ENCODE results near the gene UNC119.
"Not testable (repeated sequence)": the region's sequence is repeated elsewhere in the genome, so short reads cannot be mapped to it uniquely, and the experiment has no call there.

UNC119 gene

GRCh38 chr17:28540231-28540630 lies 12.2 kb downstream of the UNC119 start:
- no peak for DNase-seq

- DNase-seq = no peak
These were observed 14.0 kb downstream of the UNC119 start for GRCh38 chr17:28538296-28538895.

- no peak for DNase-seq
These were observed 15.2 kb downstream of the UNC119 start for GRCh38 chr17:28537219-28537610.

- no peak for DNase-seq
These were observed 15.7 kb downstream of the UNC119 start for GRCh38 chr17:28536532-28537218.

- no peak for DNase-seq
These were observed 17.6 kb downstream of the UNC119 start for GRCh38 chr17:28534740-28535375.

GRCh38 chr17:28533091-28533807 lies 19.2 kb downstream of the UNC119 start:
- peak in 1 of 3 donors; percentile 17 for DNase-seq

- DNase-seq = peak; percentile 22 to 45 (median 40)
These were observed 20.1 kb downstream of the UNC119 start for GRCh38 chr17:28532050-28532960.

- no peak for DNase-seq
These were observed 21.5 kb downstream of the UNC119 start for GRCh38 chr17:28530926-28531325.

GRCh38 chr17:28530250-28530649 lies 22.2 kb downstream of the UNC119 start:
- no peak for DNase-seq

GRCh38 chr17:28529013-28529400 lies 23.4 kb downstream of the UNC119 start:
- no peak for DNase-seq

GRCh38 chr17:28528327-28529012 lies 24.0 kb downstream of the UNC119 start:
- DNase-seq = no peak

- no peak for DNase-seq
These were observed 24.6 kb downstream of the UNC119 start for GRCh38 chr17:28527859-28528258.

GRCh38 chr17:28527181-28527681 lies 25.2 kb downstream of the UNC119 start:
- DNase-seq = no peak

- DNase-seq = no peak
These were observed 26.0 kb downstream of the UNC119 start for GRCh38 chr17:28526381-28526780.

GRCh38 chr17:28524476-28525424 lies 27.7 kb downstream of the UNC119 start:
- DNase-seq = no peak

GRCh38 chr17:28523876-28524275 lies 28.5 kb downstream of the UNC119 start:
- DNase-seq = no peak

GRCh38 chr17:28523186-28523585 lies 29.2 kb downstream of the UNC119 start:
- no peak for DNase-seq

- not testable (repeated sequence) for DNase-seq
These were observed 30.1 kb downstream of the UNC119 start for GRCh38 chr17:28522281-28522680.

- DNase-seq = no peak
These were observed 30.9 kb downstream of the UNC119 start for GRCh38 chr17:28521311-28522085.

- DNase-seq = no peak
These were observed 31.7 kb downstream of the UNC119 start for GRCh38 chr17:28520687-28521086.
